HG03025 (cell line): Measurements from ENCODE around the gene RORB.
A peak's percentile ranks its signal among the peaks of the same experiment; 100 is the strongest.

Experiments
- ATAC-seq: cut with Tn5 transposase; IDR thresholded peaks from one replicate; pipeline ENCODE4 v1.9.1; 2021; ENCODE audit warnings: mild to moderate bottlenecking, moderate library complexity; ENCODE audit not compliant: unreplicated experiment, low FRiP score

Gene RORB

DNA sequence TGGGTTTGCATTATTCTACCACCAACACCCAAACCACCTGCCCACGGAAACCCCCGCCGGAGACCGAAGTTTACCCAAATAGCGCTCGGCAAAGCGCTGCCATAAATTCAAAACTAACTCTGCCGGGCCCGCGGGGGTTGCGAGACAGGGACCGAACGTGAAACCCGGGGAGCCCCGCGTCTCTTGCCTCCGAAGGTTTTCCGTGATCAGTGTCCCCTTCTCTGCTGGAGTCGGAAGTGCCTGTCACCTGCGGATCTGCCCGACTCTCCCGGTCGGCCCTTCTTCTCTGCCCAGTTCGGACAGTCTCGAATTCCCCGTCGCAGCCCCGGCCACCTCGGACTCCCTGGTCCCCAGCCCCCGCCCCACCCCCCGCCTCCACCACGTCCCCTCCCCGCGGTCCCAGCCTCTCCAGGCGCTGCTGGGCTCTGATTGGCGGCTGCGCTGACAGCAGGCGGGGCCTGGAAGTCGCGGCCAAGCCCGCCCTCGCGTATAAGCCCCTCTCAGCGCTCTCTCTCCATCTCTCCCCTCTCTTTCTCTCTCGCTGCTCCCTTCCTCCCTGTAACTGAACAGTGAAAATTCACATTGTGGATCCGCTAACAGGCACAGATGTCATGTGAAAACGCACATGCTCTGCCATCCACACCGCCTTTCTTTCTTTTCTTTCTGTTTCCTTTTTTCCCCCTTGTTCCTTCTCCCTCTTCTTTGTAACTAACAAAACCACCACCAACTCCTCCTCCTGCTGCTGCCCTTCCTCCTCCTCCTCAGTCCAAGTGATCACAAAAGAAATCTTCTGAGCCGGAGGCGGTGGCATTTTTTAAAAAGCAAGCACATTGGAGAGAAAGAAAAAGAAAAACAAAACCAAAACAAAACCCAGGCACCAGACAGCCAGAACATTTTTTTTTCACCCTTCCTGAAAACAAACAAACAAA, at the start of gene RORB:
TSS of gene RORB (plus strand) at position 517 of the 929 bp plus-strand sequence. CDS start 642 bp downstream, outside the sequence.
- peak; percentile 86 for ATAC-seq

DNA sequence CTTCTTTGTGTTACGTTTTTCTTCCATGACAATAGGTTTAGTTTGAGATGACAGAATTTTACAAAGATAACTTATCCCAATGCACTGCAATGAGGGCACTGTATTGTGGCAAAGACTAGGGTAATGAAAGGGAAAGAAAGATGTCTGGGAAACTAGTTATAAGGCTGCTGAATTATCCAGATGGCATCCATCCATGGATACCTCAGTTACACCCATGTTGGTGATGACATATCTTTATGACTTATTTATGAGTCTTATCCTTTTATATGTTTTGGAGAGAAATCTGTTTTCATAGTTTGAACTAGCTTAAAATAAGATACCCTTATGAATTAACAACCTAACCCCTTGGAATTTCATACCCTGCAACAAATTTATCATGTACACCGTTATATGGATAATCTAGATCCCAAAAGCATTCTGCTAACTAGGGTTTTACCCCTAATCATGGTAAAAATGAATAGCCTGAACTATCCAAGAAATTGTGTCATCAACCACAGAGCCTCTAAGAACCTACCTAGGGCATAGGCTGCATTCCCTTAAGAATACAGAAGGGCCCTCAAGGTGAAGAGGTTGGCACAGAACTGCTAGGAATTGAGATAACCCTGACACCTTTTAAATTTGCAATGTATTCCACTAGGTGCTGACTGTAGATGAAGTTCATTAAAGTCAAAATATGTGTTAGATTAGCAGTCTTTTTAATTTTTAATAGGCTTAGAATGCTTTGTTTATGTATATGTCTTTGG, 49.5 kb upstream of the RORB start:
- no peak for ATAC-seq

DNA sequence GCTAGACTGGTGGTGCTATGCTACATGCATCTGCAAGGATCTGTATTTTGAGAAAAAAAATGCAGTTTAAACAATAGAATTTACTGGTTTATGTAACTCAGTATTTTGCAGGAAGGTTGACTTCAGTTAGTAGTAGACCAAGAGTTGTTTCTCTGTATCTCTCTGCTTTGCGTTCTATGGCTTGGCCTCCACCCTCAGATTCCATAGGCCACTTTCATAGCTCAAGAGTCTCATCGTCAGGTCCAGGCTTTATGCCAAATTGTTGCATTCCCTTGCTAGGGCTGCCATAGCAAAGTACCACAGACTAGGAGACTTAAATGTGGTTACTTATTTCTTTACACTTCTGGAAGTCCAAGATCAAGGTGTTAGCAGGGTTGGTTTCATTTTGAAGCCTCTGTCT, 48.1 kb upstream of the RORB start:
- no peak for ATAC-seq

DNA sequence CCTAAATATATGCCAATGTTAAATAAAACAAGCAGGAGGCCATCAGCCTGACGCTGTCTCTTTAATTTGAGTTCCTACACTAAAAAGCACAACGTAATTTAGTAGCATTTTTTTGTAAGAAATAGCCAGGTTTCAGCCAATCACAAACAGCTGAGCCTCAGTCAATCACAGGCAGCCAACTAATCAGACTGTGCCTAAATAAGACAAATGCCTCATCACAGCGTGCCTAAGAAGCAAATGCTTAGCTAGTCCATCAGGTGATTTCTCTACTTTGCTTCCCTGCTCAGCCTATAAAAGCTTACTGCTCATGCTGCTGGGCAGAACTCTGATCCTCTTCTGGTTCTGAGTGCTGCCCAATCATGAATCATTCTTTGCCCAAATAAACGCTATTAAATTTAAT, 38.3 kb upstream of the RORB start:
- no peak for ATAC-seq

DNA sequence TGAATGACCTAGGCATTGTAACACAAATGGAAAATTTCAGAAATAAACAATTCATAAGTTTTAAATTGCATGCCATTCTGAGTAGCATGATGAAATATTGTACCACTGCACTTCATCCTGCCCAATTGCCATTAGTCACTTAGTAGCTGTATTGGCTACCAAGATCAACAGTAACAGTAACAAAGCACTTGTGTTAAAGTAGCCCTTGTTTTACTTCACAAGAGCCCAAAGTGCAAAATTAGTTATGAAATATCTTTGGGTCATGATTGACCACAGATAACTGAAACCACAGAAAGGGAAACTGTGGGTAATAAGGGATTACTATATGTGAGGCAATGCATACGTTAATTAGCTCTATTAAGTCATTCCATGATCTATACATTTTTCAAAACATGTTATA, 33.3 kb upstream of the RORB start:
- no peak for ATAC-seq

DNA sequence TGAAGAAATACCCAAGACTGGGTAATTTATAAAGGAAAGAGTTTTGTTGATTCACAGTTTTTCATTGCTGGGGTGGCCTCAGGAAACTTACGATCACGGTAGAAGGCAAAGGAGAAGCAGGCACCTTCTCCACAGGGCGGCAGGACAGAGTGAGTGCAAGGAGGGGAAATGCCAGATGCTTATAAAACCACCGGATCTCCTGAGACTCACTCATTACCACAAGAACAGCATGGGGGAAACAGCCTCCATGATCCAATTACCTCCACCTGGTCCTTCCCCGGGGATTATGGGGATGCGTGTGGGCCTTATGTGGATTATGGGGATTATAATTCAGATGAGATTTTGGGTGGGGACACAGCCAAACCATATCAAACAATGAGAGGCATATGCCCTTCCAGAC, 18.5 kb upstream of the RORB start:
- no peak for ATAC-seq

DNA sequence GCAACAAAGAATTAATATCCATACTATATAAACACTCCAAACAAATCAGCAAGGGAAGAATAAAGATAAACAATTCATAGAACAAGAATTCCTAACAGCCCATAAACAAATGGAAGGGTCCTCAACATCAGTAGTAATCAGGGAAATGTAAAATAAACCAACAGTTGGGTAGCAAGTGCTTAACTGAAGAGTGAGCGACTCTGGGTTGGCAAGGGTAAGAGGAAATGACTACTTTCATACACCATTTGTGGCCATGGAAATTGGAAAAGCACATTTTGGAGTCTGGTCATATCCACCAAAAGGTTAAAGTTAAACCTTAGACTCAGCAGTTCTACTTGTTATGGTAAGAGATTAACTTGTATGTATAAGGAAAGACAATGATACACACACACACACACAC, 17.4 kb upstream of the RORB start:
- no peak for ATAC-seq

DNA sequence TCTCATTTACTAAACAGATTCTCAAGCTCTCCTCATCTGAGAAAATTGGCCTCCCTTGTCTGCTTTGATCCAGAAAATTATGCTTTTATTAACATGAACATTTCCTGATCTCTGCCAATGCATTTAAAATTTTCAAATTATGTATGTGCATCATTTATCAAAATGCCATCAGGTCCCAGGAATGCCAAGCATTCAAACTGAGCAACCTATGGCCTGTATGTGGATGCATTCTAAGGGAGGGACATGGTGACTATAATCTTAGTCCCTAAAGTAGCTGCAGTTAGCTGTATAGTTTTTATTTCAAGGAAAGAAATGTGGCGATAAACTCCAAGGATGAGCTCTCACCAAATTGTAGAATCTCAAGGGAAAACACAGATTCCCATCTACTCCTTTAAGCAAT, 9.7 kb upstream of the RORB start:
- ATAC-seq: no peak

DNA sequence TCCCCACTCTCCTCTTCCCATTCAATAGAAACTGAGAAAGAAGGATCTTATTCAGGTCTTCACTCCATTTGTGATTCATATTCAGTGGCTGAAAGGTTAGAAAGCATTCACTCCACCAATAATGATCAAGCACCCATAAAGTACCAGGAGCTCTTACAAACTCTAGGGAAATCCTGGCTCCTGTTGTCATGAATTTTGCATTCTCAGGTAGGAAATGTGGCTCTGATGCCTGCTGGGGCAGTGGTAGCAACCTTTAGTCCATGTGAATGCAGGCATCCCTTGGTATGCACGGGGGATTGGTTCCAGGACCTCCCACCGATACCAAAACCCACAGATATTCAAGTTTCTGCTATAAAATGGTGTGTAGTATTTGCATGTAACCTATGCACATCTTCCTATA, 3.6 kb upstream of the RORB start:
- no peak for ATAC-seq

DNA sequence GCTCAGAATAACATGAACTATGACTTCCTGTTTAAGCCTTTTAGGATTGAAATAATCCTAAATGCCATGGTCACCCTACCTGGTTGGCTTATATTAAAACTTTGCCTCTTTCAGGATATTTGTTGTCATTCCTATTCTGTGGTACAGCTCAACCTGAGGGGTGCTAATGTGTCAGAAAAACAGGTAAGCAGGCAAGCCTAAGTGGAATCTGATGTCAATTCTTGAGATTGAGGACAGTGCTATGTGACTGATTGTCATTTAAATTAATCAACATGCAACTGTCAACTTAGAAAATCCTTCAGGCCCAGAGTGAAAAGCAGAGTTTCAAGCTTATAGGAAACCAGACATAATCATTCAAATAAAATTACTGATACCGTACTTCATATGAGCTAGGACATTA, 2.6 kb upstream of the RORB start:
- ATAC-seq: no peak

DNA sequence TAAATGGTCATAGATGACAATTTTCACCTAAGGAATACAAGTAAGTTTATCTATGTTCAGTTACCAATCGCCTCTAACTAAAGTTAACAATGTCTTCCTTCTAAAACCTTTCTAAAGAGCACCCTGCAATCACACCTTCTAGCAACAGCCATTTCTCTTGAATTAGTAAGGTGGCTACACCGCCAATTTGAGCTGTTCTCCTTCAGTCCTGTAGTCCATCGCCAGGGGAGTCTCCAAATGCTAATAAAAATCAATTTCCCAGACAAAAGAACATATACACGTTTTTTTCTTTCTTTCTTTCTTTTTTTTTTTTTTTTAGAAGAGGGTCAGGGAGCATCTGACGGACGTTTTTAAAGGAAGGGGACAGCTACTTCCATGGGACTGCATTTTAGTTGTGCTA, 729 bp upstream of the RORB start:
- ATAC-seq: no peak

DNA sequence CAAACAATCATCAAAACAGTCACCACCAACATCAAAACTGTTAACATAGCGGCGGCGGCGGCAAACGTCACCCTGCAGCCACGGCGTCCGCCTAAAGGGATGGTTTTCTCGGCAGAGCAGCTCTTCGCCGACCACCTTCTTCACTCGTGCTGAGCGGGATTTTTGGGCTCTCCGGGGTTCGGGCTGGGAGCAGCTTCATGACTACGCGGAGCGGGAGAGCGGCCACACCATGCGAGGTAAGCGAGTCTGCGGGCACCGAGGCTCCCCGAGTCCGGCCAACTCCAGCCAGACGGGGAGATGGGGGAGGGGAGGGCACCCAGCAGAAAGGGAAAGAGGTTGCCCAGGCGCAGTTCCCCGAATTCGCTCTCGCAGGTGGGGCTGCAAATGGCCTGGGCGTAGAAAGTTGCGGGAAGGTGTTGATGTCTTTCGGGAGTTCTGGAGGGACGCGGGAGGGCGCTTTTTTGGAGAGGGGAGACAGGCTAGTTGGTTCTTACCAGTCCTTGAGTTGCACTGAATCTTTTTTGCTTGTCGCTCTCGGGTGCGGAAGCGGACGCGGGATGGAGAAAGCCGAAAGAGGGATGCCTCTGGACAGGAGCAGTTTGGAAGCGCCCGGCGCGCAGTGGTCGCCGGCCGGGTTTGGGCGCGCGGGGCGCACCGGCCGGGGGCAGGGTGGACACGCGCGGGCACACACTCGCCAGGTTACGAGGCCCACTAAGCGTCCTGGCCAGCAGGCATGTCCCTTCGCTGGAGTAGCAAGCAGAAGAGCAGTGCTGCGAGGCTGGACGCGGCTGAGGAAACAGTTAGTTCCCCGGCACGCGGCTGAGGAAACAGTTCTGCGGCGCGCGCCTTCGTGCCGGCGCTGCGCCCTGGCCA, 849 bp downstream of the RORB start:
- no peak for ATAC-seq

DNA sequence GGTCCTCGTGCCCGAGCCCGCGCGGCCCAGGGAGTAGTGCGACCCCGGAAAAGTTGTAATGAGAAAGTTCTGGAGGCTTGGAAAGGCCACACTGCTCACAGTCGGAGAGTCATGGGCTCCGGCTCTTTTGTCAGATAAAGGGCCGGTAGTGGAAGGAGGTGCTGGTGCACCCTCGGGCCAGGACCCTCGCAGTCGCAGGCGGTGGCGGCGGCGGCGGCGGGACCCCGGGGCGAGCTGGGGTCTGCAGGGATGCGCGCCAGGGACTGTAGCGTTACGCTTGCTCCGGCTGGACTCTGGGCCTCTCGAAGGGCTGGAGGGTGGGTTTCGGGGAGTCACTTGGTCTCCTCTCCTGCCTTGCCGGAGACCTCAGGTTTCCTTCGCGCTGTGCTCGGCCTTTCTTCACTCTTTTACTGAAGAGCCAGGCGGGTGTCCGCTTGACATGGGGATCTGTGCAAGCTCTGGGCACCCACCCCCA, 1.5 kb downstream of the RORB start:
- ATAC-seq: no peak

DNA sequence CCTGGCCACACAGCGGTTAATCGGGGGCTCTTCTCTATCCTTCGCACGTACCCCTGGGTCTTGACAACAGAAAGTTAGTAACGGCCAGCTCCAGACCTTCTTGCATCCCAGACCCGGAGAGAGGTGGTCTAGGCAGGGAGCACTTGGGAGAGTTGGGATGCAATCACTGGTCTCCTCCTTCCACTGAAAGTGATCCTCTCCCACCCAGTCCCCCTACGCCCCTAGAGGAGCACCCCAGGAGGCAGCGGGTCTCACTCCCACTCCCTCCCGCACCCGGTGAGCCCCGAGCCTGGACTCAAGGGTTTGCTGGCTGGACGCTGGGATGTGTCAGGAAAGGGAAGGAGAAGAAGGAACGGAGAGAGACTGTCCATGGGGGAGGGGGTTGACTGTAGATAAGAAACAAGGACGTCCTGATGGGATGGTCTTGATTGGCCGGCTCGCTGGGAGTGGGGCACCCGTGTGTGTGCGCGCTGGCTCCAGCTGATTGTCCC, 2.0 kb downstream of the RORB start:
- ATAC-seq: no peak

DNA sequence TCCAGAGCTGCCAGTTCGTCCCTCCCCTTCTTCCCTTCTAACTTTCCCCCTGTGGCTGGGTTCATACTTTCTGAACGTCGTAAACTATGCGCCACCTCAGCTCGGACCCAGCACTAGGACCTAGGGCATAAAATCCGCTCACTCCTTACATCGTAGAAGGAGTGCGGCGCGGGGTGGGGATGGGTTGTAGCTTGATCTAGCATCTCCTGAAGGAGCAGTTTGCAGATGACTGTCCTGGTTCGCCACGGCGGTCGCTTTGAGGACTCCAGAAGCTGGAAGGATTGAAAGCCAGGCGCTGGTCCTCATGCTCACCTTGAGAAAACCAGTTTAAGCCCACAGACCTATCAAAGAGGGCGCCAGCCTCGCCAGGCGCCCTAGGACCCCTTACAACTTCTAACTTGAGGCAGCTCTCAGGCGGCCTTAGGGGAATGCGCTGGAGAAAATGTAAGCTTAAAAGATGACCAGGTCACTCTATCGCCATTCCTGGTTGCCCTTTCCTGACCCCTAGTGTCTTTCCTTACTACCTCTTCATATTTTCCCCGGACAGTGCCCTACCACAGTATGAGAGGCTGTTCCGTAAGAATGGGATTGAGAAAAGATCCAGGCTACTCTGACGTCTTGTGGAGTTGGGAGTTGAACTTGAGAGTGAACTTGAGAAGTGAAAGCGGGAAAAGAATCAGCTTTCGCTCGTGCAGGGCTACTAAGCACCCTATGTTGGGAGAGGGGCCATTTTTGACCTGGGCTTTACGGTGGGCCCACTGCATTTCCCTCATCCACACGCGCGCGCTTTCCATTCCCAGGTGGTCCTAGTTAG, 2.8 kb downstream of the RORB start:
- no peak for ATAC-seq

DNA sequence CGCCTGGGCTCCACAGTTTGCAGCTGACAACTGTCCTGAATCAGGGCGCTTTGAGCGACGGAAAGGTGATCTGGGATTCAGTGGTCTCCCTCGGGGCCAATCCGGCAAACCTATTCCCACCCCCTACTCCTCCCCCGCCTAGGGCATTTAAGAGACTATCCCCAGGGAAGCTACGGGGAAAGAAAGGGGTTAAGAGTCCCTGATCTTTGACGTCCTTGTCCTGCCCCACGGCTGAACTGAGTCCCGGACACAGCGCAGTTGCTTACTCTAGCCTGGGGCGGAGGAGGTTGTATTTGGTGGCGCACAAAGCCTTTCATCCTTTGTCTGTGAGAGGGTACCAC, 3.4 kb downstream of the RORB start:
- ATAC-seq: no peak

DNA sequence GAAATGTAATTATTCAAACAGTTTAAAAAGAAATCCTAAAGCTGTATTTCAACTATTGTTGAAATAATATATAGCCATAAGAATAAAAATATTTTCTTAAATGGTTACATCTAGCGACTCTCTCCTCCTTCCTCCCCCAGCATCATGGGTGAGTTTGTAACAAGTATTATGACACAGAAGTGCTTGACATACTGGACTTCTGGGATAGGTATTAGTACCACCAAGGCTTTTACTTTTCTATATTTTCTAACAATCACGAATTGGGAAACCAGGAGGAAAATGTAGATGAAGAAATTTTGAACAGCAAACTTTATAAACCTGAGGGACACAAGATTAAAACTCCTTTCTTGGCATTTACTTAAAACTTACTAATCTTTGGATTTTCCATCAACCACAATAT, 4.4 kb downstream of the RORB start:
- no peak for ATAC-seq

DNA sequence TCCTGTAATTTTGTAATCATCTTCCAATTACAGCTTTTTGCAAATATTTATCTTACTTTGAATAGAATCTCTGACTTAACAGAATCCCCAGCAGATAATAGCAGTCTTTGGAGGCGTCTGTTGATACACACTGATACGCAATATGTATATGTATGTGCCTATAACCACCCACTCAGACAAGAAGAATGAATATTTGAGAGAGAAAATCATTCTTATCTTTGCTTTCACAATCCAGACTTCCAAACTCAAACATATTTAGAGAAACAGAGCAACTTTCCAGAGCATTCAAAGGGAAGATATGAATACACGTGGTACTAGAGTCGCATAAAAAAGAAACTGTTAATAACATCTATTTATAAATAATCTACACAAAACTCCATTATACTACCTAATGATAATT, 6.1 kb downstream of the RORB start:
- ATAC-seq: no peak

DNA sequence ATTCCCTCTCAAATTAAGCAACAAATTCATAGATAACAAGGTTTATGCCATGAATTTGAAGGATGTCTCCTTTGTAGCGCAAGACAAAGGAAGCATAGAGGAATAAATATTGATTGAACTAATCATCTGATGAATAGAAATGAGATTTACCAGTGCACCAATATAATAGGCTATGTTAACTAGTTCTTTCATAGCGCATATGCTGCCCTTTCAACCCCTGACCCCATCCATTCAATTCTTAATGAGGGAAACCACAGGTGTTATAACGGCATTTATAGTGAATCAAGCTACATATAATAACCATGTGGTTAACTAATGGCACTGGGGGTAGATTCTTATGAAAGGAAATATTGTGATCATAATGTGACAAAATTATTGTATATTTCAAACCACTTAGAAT, 6.5 kb downstream of the RORB start:
- ATAC-seq: no peak

DNA sequence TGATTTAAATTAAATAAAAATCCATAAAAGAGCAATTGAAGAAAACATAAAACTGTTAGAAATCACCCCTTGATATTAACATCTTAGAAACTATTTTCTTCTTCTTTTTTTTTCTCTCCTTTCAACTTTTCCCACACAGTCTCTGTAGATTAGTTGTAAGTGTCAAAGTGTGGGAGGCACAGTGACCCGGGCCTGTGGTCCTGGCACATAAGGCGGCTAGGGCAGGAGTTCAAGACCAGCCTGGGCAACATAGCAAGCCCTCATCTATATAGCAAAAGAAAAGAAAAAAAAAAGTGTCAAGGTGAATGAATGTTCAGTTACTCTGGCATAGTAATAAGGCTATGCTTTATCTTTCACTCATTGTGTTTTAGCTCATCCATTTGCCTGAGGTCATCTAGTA, 14.2 kb downstream of the RORB start:
- ATAC-seq: no peak
